Spleen (tissue), 7 donors: ENCODE measurements around the gene RFX3.

ENCODE experiments used
- POLR2A ChIP-seq, 3 donors: fragments of 450-650 bp; IDR thresholded peaks; one replicate each; pipeline ENCODE4 v1.5.1; 2017; ENCODE audit warnings: antibody characterized with exemption in 3 of 3, mild to moderate bottlenecking in 1 of 3
- TF ChIP-seq, protein P1 (sequence below), 11 experiments: fragments of 200-600 bp in 7 of 11; fragments of 450-650 bp in 4 of 11; sonication (generic) in 4 of 11; IDR thresholded peaks in 8 of 11; conservative IDR thresholded peaks in 3 of 11; 1 replicate in 7 of 11; 2 replicates in 4 of 11; pipeline versions ENCODE4 v1.4.0 to v1.8.0; 2016 to 2021; ENCODE audit warnings: antibody characterized with exemption in 11 of 11, inconsistent platforms in 4 of 11, mild to moderate bottlenecking in 1 of 11
- donor health status: DM: no; HTN: no; CAD: no; lungs with moderate emphysema.
- donor health status: DM: no; HTN: no; CAD: no.
- donor health status: DM: no; HTN: no; CAD: no.

GRCh38 chr9:3323714-3324113, 202.1 kb downstream of the RFX3 start:
- TF ChIP-seq, protein P1, sequence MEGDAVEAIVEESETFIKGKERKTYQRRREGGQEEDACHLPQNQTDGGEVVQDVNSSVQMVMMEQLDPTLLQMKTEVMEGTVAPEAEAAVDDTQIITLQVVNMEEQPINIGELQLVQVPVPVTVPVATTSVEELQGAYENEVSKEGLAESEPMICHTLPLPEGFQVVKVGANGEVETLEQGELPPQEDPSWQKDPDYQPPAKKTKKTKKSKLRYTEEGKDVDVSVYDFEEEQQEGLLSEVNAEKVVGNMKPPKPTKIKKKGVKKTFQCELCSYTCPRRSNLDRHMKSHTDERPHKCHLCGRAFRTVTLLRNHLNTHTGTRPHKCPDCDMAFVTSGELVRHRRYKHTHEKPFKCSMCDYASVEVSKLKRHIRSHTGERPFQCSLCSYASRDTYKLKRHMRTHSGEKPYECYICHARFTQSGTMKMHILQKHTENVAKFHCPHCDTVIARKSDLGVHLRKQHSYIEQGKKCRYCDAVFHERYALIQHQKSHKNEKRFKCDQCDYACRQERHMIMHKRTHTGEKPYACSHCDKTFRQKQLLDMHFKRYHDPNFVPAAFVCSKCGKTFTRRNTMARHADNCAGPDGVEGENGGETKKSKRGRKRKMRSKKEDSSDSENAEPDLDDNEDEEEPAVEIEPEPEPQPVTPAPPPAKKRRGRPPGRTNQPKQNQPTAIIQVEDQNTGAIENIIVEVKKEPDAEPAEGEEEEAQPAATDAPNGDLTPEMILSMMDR (IDR thresholded peaks at IDR 0.05 in 8 of 11, conservative IDR thresholded peaks at IDR 0.05 in 3 of 11): no peak
- TF ChIP-seq POLR2A (IDR thresholded peaks at IDR 0.05): no peak
